GM21717 (cell line): ENCODE data around the gene FGFR2.
"Not testable (repeated sequence)": the region's sequence is repeated elsewhere in the genome, so short reads cannot be mapped to it uniquely, and the experiment has no call there.

Source experiments
- ATAC-seq: cut with Tn5 transposase; IDR thresholded peaks from one replicate; pipeline ENCODE4 v1.9.1; 2021; ENCODE audit warnings: mild to moderate bottlenecking, moderate library complexity; ENCODE audit not compliant: unreplicated experiment

Gene FGFR2

DNA sequence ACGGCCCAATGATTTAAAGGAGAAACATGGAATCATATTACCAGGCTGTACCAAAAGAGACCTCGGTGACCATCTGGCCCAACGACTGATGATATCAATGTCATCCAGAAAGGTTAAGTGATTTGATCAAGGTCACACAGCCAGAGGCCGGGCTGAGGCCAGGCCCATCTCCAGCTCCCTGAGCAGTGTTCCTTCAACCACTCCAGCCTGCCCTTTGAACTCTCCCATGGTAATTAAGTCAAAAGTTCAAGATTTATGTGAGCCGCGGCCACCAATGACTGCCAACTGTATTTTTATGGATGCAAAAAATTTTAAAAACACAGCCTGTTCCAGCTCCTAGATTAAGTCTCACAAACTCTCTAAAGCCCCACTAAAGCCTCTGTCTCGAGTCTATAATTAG, 41.8 kb downstream of the FGFR2 start:
- ATAC-seq, result no peak

DNA sequence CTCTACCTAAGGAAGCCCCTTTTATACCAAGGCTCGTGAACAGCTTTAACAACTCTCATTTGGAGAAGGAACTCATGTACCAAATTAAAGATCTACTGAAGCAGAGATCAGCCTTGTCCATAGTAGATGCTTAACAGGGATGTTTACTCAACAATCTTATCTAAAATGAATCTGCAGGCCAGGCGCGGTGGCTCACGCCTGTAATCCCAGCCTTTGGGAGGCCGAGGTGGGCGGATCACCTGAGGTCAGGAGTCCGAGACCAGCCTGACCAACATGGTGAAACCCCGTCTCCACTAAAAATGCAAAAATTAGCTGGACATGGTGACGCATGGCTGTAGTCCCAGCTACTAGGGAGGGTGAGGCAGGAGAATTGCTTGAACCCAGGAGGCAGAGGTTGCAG, 43.3 kb downstream of the FGFR2 start:
- not testable (repeated sequence) for ATAC-seq

DNA sequence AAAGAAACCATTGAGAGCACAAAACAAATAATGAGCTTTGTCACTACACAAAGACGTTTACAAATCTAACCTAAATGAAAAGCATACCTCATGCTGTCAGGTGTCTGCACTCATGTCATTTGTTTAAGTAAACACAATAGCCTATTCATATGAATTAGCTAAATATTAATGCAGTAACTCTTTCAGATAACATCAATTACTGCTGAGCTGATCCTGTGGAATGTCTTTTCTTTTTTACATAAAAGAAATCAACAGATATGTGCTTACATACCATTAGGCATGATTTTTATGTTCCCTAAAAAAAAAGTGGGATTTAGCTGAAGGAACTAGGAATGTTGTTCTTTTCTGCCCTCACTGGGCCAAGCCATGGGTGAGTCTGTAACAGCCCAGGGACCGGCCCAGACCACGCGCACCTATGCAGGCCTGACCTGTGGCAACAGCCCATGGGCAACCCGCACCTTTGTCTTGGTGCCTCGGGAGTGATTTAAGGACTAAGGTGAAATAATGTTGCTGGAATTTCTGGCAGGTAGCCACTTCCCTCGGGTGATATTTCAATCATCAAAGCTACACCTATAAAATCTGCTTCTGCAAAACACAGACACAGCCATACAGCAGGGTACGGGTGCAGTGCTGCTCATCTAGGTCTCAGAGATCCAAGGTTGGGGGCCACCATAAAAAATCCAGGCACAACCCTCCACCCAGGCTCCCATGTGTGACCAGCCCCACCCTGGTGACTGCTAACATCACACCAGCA, 44.6 kb downstream of the FGFR2 start:
- no peak for ATAC-seq

DNA sequence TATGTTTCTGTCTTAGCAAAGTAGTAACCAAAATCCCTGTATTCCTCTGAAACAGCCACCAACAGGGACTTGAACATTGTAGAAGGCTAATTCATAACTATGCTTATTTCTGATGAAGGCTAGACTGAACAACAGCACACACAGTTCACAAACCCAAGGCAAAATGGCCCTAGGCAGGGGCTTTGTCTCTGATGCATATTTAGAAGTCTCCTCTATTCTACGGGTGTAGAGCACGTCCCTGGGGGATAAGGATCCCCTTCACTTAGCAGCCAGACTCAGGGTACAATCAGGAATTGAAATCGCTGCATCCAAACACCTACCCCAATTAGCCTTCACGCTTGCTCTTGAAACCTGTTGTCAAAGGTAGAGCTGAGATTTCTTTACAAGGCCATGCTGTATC, 45.5 kb downstream of the FGFR2 start:
- ATAC-seq, result no peak

DNA sequence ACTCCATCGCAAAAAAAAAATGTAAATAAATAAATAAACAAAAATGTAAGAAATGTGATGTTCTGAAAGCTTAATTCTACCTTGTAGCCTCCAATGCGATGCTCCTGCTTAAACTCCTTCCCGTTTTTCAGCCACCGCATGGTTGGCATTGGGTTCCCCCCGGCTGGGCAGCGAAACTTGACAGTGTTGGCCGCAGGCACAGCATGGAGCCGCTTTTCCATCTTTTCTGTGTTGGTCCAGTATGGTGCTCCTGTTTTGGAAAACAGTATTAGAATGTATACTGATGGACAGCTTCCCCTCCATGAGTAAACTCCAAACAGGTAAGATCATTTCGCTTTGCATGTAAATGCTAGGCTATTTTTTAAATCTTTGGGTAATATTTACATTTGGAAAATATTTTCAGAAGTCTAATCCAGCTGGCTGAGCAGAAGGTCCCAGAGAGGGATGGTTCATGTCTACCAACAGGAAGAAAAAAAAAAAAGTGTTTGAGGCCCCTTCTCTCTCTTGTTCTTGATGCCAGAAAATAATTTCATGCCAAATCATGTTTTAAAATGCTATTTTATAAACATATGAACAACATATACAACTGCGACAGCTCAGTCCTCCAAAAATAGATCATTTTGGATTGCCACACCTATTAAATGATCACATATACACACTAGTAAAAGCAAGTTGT, 46.9 kb downstream of the FGFR2 start:
- ATAC-seq, result no peak

GRCh38 chr10:121544301-121544869, 53.9 kb downstream of the FGFR2 start:
- no peak for ATAC-seq

GRCh38 chr10:121543545-121543944, 54.7 kb downstream of the FGFR2 start:
- ATAC-seq, result no peak

- no peak for ATAC-seq
Observed at GRCh38 chr10:121541450-121542120, 56.7 kb downstream of the FGFR2 start.

GRCh38 chr10:121540732-121541395, 57.4 kb downstream of the FGFR2 start:
- no peak for ATAC-seq

DNA sequence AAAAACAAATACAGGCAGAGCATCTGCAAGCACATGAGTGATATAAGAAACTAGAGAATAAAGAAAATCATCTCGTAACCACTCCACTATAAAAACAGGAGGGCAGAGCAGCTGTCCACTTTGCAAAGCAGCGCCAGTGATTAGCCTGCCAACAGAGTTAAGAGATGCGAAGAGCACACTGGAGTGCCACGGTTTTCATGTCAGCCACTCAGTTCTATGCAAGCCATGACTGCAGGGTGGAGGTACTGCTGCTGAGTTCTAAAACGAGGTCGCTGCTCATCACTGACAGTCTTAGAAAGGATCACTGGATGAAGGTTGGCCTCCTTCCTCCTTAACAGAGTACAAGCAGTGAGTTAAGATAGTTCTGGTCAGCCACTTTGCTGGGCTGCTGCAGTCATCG, 58.5 kb downstream of the FGFR2 start:
- ATAC-seq, result no peak

DNA sequence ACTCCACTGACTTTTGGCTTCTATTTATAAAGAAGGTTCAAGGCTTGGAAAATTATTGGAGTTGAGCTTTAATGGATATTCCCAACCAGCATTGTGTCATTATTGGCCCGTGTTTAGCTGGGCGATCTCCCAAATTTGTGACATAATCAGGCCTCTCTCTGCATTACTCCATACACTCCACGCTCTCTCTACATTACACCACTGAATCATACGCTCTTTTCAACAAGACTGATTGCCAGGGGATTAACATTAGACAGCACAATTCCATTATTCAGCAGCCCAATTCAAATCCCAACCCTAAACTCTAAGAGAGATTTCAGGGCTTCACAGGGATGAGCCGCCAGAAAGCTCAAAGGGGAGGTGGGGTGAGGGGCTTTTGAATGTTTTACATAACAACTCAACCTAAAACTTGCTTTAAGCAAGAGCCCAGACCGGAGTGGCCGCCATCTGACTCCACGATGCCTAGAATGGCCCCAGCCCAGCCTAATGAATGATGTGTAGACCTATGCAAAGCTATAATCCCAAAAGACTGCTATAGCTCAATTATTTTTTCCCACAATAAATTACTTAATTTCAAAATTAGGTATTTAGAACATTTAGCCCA, 61.8 kb downstream of the FGFR2 start:
- no peak for ATAC-seq

DNA sequence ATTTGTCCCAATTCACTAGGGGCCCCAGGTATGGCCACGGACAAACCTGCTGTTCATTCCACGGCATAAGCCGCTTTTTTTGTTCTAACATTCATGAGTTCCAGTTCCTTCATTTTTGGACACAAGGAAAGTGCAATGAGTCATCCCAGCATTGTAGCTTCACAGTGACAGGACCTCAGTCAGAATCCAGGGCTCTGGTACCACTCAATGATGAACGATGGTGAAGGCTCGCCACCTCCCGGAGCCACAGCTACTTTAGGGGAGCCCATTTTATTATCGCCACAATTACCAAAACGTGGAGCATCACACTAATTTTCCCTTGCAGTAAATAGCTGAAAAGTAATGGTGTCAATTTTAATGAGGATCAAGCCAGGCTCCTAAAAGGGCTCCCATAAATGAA, 62.9 kb downstream of the FGFR2 start:
- ATAC-seq, result no peak

DNA sequence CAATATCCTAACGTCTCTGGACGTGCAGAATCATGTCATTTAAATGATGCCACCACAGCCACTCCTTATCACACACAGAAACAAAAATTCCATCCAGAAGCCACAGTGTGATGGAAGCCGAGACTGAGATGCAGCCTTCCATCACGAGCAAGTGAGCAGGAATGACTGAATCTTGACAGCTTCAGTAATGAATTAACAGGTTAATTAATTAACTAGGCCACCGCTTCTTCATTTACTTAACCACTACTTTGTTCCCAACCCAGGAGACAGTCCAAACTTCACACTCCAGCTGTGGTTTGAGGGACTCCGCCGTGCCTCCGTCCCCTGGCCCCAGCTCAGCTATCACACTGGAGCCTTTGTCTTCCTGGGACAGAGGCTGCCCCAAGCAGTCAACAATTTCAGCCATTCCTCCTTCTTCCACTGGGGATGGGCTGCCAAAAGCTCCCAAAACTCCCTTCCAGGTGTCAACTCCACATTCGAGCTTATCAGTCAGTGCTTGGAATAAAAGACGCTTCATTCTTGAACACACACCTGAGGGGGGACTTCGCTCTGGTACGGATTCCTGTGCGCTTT, 65.9 kb downstream of the FGFR2 start:
- ATAC-seq, result no peak

DNA sequence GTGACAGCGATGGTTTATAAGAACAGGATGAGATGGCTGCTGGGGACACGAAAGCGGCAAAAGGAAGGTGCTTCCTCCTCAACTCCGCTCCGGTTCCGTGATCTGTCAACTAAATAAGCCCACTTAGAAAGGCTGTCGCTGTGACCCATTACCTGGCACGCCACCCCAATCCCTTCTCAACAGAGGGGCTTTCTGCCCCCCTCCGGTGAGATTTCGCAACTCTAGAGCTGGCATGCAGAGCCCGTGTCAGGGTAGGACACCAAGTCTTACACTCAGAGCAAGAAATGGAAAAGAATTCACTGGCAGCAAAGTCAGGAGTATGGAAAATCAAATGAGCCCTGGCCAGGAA, 66.4 kb downstream of the FGFR2 start:
- no peak for ATAC-seq

GRCh38 chr10:121531076-121531829, 67.0 kb downstream of the FGFR2 start:
- ATAC-seq, result no peak

DNA sequence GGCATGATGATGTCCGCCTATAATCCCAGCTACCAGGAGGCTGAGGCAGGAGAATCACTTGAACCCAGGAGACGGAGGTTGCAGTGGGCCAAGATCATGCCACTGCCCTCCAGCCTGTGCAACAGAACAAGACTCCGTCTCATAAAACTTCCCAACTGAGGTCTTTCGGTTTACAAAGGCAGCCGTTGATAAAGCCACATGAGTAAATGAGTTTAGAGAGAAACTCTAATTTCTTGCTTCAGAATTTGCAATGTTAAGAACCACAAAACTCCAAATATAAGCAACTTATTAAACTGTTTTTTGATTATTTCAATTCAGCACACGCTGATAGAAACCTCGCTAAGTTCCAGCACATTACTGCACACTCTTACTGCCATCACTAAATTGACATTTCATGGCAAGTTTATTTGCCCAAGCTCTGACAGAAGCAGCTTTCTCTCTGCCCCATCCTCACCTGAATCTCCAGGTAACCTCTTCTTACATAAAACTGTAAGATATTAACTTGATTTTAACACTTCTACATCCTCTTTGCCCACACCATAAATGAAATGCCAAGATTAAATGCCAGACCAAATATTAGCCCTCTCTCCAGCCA, 67.7 kb downstream of the FGFR2 start:
- ATAC-seq, result no peak

DNA sequence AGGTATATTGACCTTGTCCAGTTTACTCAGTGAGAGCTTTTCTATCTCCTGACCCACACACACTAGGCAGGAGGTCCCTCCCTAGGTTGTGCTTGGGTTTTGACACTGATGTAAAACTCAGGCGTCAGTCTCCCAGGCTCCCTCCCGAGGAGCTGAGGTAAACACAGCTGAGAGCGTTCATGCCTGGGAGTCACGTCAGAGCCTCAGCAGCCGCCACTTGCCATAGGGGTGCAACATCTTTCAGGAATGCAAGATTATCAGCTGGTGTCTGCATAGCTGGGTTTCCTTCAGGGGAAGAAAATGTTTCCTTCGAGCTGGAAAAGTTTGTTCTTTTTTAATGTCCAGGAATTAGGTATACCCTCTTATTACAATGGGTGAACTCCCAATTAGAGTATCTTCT, 70.6 kb downstream of the FGFR2 start:
- ATAC-seq, result no peak

GRCh38 chr10:121526801-121527221, 71.4 kb downstream of the FGFR2 start:
- ATAC-seq, result no peak

DNA sequence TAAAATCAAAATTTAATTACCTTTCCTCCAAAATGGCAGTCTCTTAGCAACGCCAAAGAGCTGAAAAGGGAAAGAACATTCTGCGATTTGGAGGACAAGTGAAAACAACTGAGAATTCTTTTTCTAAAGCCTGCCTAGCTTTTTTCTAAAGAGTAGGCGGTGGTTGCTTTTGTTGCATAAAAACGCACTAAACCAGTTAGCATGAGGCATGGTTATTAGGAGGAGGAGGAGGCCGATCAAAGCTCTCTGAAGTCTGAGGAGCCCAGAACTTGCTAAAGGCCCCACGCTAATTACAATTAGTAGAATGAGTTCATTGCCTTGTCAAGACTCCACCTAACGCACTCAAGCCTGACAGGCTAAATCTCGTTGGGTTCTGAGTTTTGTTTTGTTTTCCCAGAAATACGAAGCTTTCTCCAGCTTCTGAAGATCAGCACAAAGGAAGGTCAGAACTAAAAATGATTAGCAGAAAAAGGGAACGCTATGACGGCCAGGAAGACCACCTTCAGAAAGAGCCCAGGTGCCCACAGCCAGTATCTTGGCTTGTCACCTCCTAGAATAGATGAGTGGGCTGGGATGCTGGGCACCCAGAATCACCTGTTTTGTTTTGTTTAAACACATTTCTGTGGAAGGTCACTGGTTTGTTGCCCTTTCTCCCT, 72.0 kb downstream of the FGFR2 start:
- ATAC-seq, result no peak
